GM19099 (cell line): Measurements from ENCODE around the gene EEF2K.

Source experiments
- POLR2A ChIP-seq: IDR thresholded peaks from 3 replicates; pipeline ENCODE4 v1.6.1; 2011; ENCODE audit warnings: low read depth; ENCODE audit not compliant: insufficient read length; ENCODE audit errors: extremely low read depth

The EEF2K gene

GRCh38 chr16:22322741-22323140 is 116.7 kb downstream of the EEF2K start:
- TF ChIP-seq POLR2A, result no peak

- TF ChIP-seq POLR2A, result no peak
Observed at GRCh38 chr16:22323173-22323958, 117.3 kb downstream of the EEF2K start.

- no peak for TF ChIP-seq POLR2A
Observed at GRCh38 chr16:22323959-22324786, 118.1 kb downstream of the EEF2K start.

GRCh38 chr16:22324787-22325597 is 118.9 kb downstream of the EEF2K start:
- no peak for TF ChIP-seq POLR2A

GRCh38 chr16:22325598-22326368 is 119.7 kb downstream of the EEF2K start:
- no peak for TF ChIP-seq POLR2A

- TF ChIP-seq POLR2A, result no peak
Observed at GRCh38 chr16:22326369-22326652, 120.2 kb downstream of the EEF2K start.

GRCh38 chr16:22326771-22327445 is 120.8 kb downstream of the EEF2K start:
- TF ChIP-seq POLR2A, result no peak

- TF ChIP-seq POLR2A, result no peak
Observed at GRCh38 chr16:22327446-22327775, 121.3 kb downstream of the EEF2K start.

- TF ChIP-seq POLR2A, result no peak
Observed at GRCh38 chr16:22328081-22328725, 122.1 kb downstream of the EEF2K start.

GRCh38 chr16:22329199-22329695 is 123.2 kb downstream of the EEF2K start:
- TF ChIP-seq POLR2A, result no peak

- no peak for TF ChIP-seq POLR2A
Observed at GRCh38 chr16:22330326-22330725, 124.2 kb downstream of the EEF2K start.

GRCh38 chr16:22333457-22333994 is 127.4 kb downstream of the EEF2K start:
- no peak for TF ChIP-seq POLR2A

- no peak for TF ChIP-seq POLR2A
Observed at GRCh38 chr16:22335668-22336246, 129.7 kb downstream of the EEF2K start.

GRCh38 chr16:22336581-22336980 is 130.5 kb downstream of the EEF2K start:
- TF ChIP-seq POLR2A, result no peak

GRCh38 chr16:22337045-22337444 is 131.0 kb downstream of the EEF2K start:
- TF ChIP-seq POLR2A, result no peak
